GM10248 (cell line): Measurements from ENCODE around the gene MOV10.
"Not testable (repeated sequence)": the region's sequence is repeated elsewhere in the genome, so short reads cannot be mapped to it uniquely, and the experiment has no call there.

Experiments
- CTCF ChIA-PET: fragments of 300-600 bp; sonication (Branson Sonifier 250); formaldehyde crosslinking; extraction: SDS; loops from one replicate; lab custom pipeline; 2021; ENCODE audit warnings: antibody characterized with exemption; lab: Yijun Ruan, JAX
- POLR2A ChIA-PET: fragments of 350-650 bp; sonication (Branson Sonifier 250); formaldehyde crosslinking; extraction: SDS; loops from one replicate; lab custom pipeline; 2020; ENCODE audit warnings: antibody characterized with exemption; lab: Yijun Ruan, JAX
- DNase-seq: peaks from one replicate; pipeline ENCODE4 v3.0.0; 2012; ENCODE audit errors: extremely low spot score
- TF ChIP-seq, protein P1 (sequence below): IDR thresholded peaks from 2 replicates; pipeline ENCODE4 v1.5.1; 2012; ENCODE audit warnings: mild to moderate bottlenecking, low read depth; ENCODE audit errors: extremely low read depth, missing control alignments, control extremely low read depth

The MOV10 gene

DNA sequence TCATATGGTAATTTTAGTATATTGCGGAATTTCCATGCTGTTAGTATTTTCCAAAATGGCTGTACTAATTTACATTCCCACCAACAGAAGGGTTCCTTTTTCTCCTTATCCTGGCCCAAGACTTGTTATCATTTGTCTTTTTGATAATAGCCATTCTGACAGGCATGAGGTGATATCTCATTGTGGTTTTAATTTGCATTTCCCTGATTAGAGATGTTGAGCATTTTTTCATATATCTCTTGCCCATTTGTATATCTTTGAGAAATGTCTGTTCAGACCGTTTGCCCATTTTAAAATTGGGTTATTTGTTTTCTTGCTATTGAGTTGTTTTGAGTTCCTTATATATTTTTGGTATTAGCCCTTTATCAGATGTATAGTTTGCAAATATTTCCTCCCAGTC is 40.8 kb upstream of the MOV10 start:
- ChIA-PET POLR2A (no interaction called here), CTCF (interaction anchor here (1.2 to 1.5 kb wide), 2 partner anchors 11 to 13 kb away, joined by 4 read pairs; no protein-coding TSS in a partner anchor)
- DNase-seq, result no peak
- TF ChIP-seq, protein P1, sequence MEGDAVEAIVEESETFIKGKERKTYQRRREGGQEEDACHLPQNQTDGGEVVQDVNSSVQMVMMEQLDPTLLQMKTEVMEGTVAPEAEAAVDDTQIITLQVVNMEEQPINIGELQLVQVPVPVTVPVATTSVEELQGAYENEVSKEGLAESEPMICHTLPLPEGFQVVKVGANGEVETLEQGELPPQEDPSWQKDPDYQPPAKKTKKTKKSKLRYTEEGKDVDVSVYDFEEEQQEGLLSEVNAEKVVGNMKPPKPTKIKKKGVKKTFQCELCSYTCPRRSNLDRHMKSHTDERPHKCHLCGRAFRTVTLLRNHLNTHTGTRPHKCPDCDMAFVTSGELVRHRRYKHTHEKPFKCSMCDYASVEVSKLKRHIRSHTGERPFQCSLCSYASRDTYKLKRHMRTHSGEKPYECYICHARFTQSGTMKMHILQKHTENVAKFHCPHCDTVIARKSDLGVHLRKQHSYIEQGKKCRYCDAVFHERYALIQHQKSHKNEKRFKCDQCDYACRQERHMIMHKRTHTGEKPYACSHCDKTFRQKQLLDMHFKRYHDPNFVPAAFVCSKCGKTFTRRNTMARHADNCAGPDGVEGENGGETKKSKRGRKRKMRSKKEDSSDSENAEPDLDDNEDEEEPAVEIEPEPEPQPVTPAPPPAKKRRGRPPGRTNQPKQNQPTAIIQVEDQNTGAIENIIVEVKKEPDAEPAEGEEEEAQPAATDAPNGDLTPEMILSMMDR, result no peak

DNA sequence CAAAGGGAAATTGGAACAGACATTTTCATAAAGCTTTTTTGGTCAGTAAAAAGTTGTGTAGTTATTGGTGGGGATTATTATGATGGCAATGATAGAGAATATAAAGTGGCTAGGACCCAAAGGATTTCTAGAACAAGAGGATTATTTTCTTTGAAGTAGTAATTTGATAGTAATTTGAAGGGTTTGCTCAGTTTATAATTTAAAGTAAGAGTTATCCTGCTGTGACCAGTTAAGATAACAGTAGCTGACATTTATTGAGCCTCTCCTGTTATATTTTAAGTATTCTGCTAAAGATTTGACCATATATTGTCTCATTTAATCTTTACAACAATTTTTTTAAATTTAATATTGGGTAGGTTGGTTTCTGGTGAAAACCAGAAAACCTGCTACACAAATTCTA is 40.1 kb upstream of the MOV10 start:
- POLR2A ChIA-PET, result interaction anchor here (1.9 kb wide), 1 partner anchor 40 kb away, joined by 5 read pairs; the partner anchor contains the start of gene MOV10
- TF ChIP-seq, protein P1, result no peak
- CTCF ChIA-PET, result interaction anchor here (1.2 to 1.5 kb wide), 2 partner anchors 11 to 13 kb away, joined by 4 read pairs; no protein-coding TSS in a partner anchor
- no peak for DNase-seq

DNA sequence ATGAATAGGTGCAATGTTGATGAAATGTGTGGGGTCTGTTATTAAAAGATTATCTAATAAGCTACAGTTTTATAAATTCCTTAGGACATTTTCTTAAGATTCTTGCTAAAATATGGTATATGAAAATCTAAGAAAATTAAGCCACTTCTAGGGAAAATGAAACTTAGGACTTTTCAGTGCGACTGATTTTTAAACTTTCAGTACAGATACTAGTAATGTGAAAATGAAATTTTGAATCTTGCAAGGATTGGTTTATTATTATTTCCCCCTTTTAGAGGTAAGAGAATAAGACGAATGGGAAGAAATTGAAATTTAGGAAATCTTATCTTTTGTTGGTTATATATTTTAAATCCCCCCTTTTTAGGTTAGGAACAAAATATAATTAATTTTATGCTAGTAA is 38.4 kb upstream of the MOV10 start:
- TF ChIP-seq, protein P1, result no peak
- ChIA-PET CTCF (interaction anchor here (0.7 to 2.1 kb wide), 7 partner anchors 11 to 245 kb away, joined by 3 to 9 read pairs (median 5); partner anchors contain the start of gene RHOC), POLR2A (interaction anchor here (0.6 to 2.3 kb wide), 4 partner anchors 29 to 69 kb away, joined by 3 to 5 read pairs (median 4); partner anchors contain the start of gene MOV10)
- no peak for DNase-seq

DNA sequence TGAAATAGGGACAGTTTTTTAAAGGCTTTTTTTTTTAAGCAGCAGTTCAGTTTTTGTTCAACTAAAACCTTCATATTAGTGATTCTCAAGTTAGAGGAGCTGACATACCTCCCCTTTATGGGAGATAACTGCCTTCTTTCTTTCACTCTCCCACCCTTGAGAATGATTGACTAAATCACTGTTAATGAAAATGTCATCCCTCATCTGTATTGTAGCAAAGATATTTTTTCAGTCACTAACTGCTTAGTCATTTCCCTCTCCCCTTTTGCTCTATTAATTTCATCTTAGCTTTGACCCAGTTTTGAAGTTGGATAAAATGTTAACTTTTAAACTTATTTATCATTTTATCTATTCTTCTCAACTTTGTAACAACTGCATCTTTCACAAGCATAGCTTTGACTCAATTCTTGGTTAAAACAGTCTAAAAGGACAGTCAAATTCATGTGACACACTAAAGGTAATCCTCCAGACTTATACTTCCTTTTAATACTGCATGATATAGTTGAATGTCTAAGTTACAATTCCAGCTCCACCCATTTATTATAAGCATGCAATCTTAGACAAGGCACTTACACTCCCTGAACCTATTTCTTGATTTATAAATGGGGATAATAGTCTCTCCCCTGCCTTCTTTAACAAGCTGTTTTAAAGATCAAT is 37.7 kb upstream of the MOV10 start:
- peak; percentile 37 for DNase-seq
- ChIA-PET CTCF (interaction anchor here (1.0 to 2.1 kb wide), 7 partner anchors 12 to 135 kb away, joined by 3 to 9 read pairs (median 5); partner anchors contain the start of genes CAPZA1, RHOC and ST7L), POLR2A (interaction anchor here (2.3 kb wide), 1 partner anchor 68 kb away, joined by 5 read pairs; no protein-coding TSS in a partner anchor)
- TF ChIP-seq, protein P1, result no peak

DNA sequence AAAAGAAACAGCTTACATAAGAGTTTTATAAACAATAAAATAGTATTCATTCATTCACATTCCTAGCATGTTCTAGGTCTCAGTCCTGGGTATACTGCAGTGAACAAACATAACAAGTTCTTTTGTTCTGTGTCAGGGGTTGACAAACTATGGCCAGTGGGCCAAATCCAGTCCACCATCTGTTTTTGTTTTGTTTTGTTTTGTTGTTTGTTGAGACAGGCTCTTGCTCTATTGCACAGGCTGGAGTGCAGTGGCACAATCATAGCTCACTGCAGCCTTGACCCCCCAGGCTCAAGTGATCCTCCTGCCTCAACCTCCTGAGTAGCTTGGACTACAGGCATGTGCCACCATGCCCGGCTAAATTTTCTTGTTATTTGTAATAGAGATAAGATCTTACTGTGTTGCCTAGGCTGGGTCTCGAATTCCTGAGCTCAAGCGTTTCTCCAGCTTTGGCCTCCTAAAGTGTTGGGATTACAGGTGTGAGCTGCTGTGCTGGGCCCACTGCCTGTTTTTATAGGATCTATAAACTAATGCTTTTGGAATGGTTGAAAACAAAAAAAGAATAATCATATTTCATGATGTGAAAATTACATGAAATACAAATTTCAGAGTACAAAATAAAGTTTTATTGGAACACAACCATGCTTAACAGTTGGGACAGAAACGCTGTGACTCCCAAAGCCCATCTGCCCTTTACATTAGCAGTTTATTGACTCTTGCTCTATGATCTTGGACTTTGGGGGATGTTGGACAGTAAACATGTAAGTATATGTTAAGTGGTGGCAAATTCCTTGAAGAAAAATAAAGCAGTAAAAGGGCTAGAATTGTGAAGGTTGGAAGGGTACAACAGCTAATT is 37.0 kb upstream of the MOV10 start:
- POLR2A ChIA-PET, result interaction anchor here (0.9 to 2.3 kb wide), 2 partner anchors 19 to 67 kb away, joined by 3 to 5 read pairs; partner anchors contain the start of gene ST7L
- CTCF ChIA-PET, result interaction anchor here (1.0 to 2.1 kb wide), 6 partner anchors 13 to 136 kb away, joined by 3 to 9 read pairs (median 6); partner anchors contain the start of genes CAPZA1, RHOC and ST7L
- TF ChIP-seq, protein P1, result no peak
- DNase-seq, result no peak

DNA sequence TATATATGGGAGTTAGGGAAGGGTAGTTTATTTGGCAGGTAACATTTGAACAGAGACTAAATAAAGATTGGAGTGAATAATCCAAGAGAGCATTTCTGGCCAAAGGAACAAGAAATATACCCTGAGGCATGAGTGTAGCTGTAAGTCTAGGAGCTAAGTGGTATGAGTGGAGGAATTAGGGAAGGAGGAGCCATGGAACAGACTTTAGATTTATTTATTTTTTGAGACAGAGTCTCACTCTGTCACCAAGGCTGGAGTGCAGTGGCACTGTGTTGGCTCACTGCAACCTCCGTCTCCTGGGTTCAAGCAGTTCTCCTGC is 36.4 kb upstream of the MOV10 start:
- CTCF ChIA-PET, result interaction anchor here (1.0 to 2.1 kb wide), 5 partner anchors 12 to 136 kb away, joined by 3 to 9 read pairs (median 7); partner anchors contain the start of genes CAPZA1, RHOC and ST7L
- no peak for DNase-seq
- POLR2A ChIA-PET, result interaction anchor here (0.9 kb wide), 1 partner anchor 19 kb away, joined by 3 read pairs; the partner anchor contains the start of gene ST7L
- TF ChIP-seq, protein P1, result no peak

DNA sequence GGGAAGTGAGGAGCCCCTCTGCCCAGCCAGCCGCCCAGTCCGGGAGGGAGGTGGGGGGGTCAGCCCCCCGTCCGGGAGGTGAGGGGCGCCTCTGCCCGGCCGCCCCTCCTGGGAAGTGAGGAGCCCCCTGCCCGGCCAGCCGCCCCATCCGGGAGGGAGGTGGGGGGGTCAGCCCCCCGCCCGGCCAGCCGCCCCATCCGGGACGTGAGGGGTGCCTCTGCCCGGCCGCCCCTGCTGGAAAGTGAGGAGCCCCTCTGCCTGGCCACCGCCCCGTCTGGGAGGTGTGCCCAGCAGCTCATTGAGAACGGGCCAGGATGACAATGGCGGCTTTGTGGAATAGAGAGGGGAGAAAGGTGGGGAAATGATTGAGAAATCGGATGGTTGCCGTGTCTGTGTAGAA is 34.0 kb upstream of the MOV10 start:
- CTCF ChIA-PET, POLR2A ChIA-PET, DNase-seq: not testable (repeated sequence)
